OCI-LY3 (cell line): ENCODE measurements around the gene MEF2C.

ENCODE experiments used
- EZH2phosphoT487 ChIP-seq: fragments of 200-600 bp; shearing (Covaris generic); IDR thresholded peaks from 2 replicates; pipeline ENCODE4 v1.6.1; 2018; ENCODE audit warnings: antibody characterized with exemption, mixed run types, low read depth
- TF ChIP-seq, protein P1 (sequence below): fragments of 200-600, 300-600 bp; sonication (generic); IDR thresholded peaks from 2 replicates; pipeline ENCODE4 v1.5.1; 2014; ENCODE audit warnings: antibody characterized with exemption, low read length, low read depth

DNA sequence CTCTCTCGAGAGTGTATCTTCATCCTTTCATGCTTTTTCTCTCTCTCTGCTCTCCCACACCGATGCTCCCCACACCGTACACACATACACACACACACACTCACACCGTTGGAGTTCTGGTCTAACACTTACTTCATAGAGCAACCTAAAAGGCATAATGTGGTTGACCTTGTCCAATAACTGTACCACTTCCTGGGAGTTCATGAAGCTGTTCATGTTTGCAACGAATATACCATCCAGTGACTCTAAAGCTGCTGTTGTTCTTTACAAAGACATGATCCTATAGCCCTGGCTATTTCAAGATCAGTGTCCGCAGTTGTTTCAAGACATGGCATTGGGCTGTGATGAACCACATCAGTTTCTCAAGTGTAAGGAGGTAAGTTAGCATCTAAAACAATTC lies 10.0 kb downstream of the MEF2C start:
- no peak for TF ChIP-seq EZH2phosphoT487
- TF ChIP-seq, protein P1, sequence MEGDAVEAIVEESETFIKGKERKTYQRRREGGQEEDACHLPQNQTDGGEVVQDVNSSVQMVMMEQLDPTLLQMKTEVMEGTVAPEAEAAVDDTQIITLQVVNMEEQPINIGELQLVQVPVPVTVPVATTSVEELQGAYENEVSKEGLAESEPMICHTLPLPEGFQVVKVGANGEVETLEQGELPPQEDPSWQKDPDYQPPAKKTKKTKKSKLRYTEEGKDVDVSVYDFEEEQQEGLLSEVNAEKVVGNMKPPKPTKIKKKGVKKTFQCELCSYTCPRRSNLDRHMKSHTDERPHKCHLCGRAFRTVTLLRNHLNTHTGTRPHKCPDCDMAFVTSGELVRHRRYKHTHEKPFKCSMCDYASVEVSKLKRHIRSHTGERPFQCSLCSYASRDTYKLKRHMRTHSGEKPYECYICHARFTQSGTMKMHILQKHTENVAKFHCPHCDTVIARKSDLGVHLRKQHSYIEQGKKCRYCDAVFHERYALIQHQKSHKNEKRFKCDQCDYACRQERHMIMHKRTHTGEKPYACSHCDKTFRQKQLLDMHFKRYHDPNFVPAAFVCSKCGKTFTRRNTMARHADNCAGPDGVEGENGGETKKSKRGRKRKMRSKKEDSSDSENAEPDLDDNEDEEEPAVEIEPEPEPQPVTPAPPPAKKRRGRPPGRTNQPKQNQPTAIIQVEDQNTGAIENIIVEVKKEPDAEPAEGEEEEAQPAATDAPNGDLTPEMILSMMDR: no peak
